Smooth muscle cell (in vitro differentiated cells): ENCODE measurements around the gene CSN2. TPM values are rescaled to one million over a fixed set of nuclear protein-coding genes. Genes with fewer than 3 reads are reported as not detected.

Experiments used
- DNase-seq: peaks from one replicate; lab custom pipeline; 2025; ENCODE audit not compliant: unreplicated experiment; lab: John Stamatoyannopoulos, UW
- H2AFZ ChIP-seq: fragments of 200-600 bp; sonication (generic); 2 replicates; pipeline ENCODE4 v1.6.0; 2016; ENCODE audit warnings: antibody characterized with exemption, low read depth, mild to moderate bottlenecking
- H3F3A ChIP-seq: fragments of 200-600 bp; sonication (generic); 2 replicates; pipeline ENCODE4 v1.6.0; 2017; ENCODE audit warnings: antibody characterized with exemption, low read depth
- H3K27ac ChIP-seq: fragments of 200-600 bp; sonication (generic); 2 replicates; pipeline ENCODE4 v1.5.1; 2016; ENCODE audit warnings: low read depth, mild to moderate bottlenecking
- H3K27me3 ChIP-seq: fragments of 200-600 bp; sonication (generic); 2 replicates; pipeline ENCODE4 v1.6.1; 2016; ENCODE audit warnings: low read depth, mild to moderate bottlenecking
- H3K36me3 ChIP-seq: fragments of 200-600 bp; sonication (generic); 2 replicates; pipeline ENCODE4 v1.5.1; 2016; ENCODE audit warnings: low read depth
- H3K4me1 ChIP-seq: fragments of 200-600 bp; sonication (generic); 2 replicates; pipeline ENCODE4 v1.5.1; 2016; ENCODE audit warnings: low read depth
- H3K4me2 ChIP-seq: fragments of 200-600 bp; sonication (generic); 2 replicates; pipeline ENCODE4 v1.6.0; 2016; ENCODE audit warnings: mild to moderate bottlenecking
- H3K4me3 ChIP-seq: fragments of 200-600 bp; sonication (generic); 2 replicates; pipeline ENCODE4 v1.5.1; 2016; ENCODE audit warnings: mild to moderate bottlenecking
- H3K79me2 ChIP-seq: fragments of 200-600 bp; sonication (generic); 2 replicates; pipeline ENCODE4 v1.6.0; 2016; ENCODE audit warnings: low read depth, mild to moderate bottlenecking
- H3K9ac ChIP-seq: fragments of 200-600 bp; sonication (generic); 2 replicates; pipeline ENCODE4 v1.6.0; 2016; ENCODE audit warnings: low read depth
- H3K9me3 ChIP-seq: fragments of 200-600 bp; sonication (generic); replicated peaks from 2 replicates; pipeline ENCODE4 v1.5.1; 2016; ENCODE audit warnings: low read depth
- H4K20me1 ChIP-seq: fragments of 200-600 bp; sonication (generic); 2 replicates; pipeline ENCODE4 v1.6.0; 2016; ENCODE audit warnings: low read depth
- CTCF ChIP-seq: fragments of 200-600 bp; sonication (generic); IDR thresholded peaks from 2 replicates; pipeline ENCODE4 v1.5.1; 2017; ENCODE audit warnings: borderline replicate concordance, mild to moderate bottlenecking, antibody characterized with exemption; ENCODE audit not compliant: insufficient read depth, poor library complexity, severe bottlenecking
- WGBS: methylation state at CpG from one replicate; pipeline ENCODE4 v1.1.7; 2016; ENCODE audit warnings: low lambda C conversion rate; 5-methylcytosine and 5-hydroxymethylcytosine counted together
- polyA plus RNA-seq: library from polyadenylated mRNA; unstranded; fragments of >200 nt; fragmentation: Nextera tagmentation; extraction: Ambion mirVana; gene quantifications from 2 replicates; pipeline ENCODE4 v1.2.1, GENCODE V29; 2016
- total RNA-seq: library from RNA; depleted of rRNA; stranded (reverse); fragments of >200 nt; gene quantifications from 2 replicates; pipeline ENCODE4 v1.2.3, GENCODE V29; 2014

Gene CSN2
- total and polyA plus RNA-seq, 2 experiments from 2014 or later, result not detected

- Histone ChIP-seq H3K27me3 (no peaks in the 10 kb centered on the region), H3K36me3 (no peaks in the 10 kb centered on the region), H3K9me3 (no peaks in the 10 kb centered on the region), H3K9ac (no peak overlapping the region), H3K4me3 (no peak overlapping the region), H3K4me2 (no peak overlapping the region), H3F3A (no peaks in the 10 kb centered on the region), H3K79me2 (no peaks in the 10 kb centered on the region), H2AFZ (no peak overlapping the region), H3K27ac (no peak overlapping the region), H3K4me1 (no peaks in the 10 kb centered on the region), H4K20me1 (no peaks in the 10 kb centered on the region)
- DNase-seq, result no peak
- WGBS, result 86% methylated on average over 1 of the region's 1 CpG
- TF ChIP-seq CTCF, result no peak
Measured at GRCh38 chr4:69986663-69987062, 21.1 kb upstream of the CSN2 start.

- Histone ChIP-seq H3K27ac (no peak overlapping the region), H4K20me1 (no peaks in the 10 kb centered on the region), H3K79me2 (no peaks in the 10 kb centered on the region), H3F3A (no peaks in the 10 kb centered on the region), H3K4me1 (no peaks in the 10 kb centered on the region), H3K36me3 (no peaks in the 10 kb centered on the region), H3K9me3 (no peaks in the 10 kb centered on the region), H3K9ac (no peak overlapping the region), H2AFZ (no peak overlapping the region), H3K4me2 (no peak overlapping the region), H3K4me3 (no peak overlapping the region), H3K27me3 (no peaks in the 10 kb centered on the region)
- 85% methylated on average over 2 of the region's 2 CpGs for WGBS
- TF ChIP-seq CTCF, result no peak
- DNase-seq, result no peak
Measured at GRCh38 chr4:69984030-69984443, 18.5 kb upstream of the CSN2 start.

GRCh38 chr4:69977582-69977981 is 12.1 kb upstream of the CSN2 start:
- no peak overlapping the region for H3K27ac ChIP-seq
- H3K4me3 ChIP-seq, result no peak overlapping the region
- H3K4me2 ChIP-seq, result no peak overlapping the region
- no peak overlapping the region for H3K9ac ChIP-seq
- H3K4me1 ChIP-seq, result no peaks in the 10 kb centered on the region
- peaks cover 5% of the 10 kb centered on the region for H3K27me3 ChIP-seq
- H3K79me2 ChIP-seq, result no peaks in the 10 kb centered on the region
- no peaks in the 10 kb centered on the region for H4K20me1 ChIP-seq
- DNase-seq, result no peak
- no peaks in the 10 kb centered on the region for H3K9me3 ChIP-seq
- no peak overlapping the region for H2AFZ ChIP-seq
- no peaks in the 10 kb centered on the region for H3K36me3 ChIP-seq
- H3F3A ChIP-seq, result no peaks in the 10 kb centered on the region
- TF ChIP-seq CTCF, result no peak

GRCh38 chr4:69974631-69975030 is 9.1 kb upstream of the CSN2 start:
- WGBS, result 100% methylated on average over 1 of the region's 1 CpG

More at GRCh38 chr4:69974631-69975030, 9.1 kb upstream of the CSN2 start:
- H3K4me2 ChIP-seq, result no peak overlapping the region
- no peak overlapping the region for H2AFZ ChIP-seq
- H3K27ac ChIP-seq, result no peak overlapping the region
- no peaks in the 10 kb centered on the region for H3K79me2 ChIP-seq
- H3K4me1 ChIP-seq, result no peaks in the 10 kb centered on the region
- no peaks in the 10 kb centered on the region for H3K36me3 ChIP-seq
- no peaks in the 10 kb centered on the region for H4K20me1 ChIP-seq
- DNase-seq, result no peak
- no peak for TF ChIP-seq CTCF
- H3F3A ChIP-seq, result no peaks in the 10 kb centered on the region
- H3K9ac ChIP-seq, result no peak overlapping the region
- peaks cover 5% of the 10 kb centered on the region for H3K27me3 ChIP-seq
- no peak overlapping the region for H3K4me3 ChIP-seq
- no peaks in the 10 kb centered on the region for H3K9me3 ChIP-seq
